GM12801 (cell line): ENCODE data around the gene BMP7.

Source experiments
- TF ChIP-seq, protein P1 (sequence below): IDR thresholded peaks from one replicate; pipeline ENCODE4 v1.5.1; 2011; ENCODE audit warnings: control low read depth; ENCODE audit not compliant: insufficient read length; ENCODE audit errors: extremely low read depth

BMP7 gene

DNA sequence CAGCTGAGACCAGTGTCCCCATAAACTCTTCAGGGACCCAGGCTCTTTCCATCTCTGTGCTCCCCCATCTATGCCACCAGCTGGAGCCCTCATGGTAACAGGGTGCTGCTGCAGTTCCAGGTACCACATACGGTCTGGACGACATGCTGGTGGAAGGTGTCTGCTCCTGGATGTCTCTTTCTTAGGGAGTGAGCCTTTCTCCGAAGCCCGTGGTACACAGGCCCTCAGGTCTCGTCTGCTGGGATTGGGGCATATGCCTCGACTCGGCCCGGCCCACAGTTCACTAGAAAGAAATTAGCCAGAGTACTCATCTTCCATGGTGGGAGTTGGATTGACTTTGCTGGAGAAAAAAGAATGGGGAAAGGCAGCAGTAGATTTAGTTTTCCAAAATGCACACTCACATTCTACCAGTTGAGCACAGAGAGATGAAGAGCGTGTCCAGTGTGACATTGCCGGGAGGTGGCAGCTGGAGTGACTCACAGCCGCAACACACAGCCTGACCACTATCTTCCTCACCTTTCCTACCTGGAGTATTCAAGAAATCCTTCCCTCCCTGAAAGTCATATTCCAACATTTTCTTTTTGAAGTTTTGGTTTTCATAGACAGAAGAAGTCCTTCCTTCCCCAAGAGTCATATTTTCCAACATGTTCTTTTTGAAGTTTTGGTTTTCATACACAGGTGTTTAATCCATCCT is 44.5 kb upstream of the BMP7 start:
- TF ChIP-seq, protein P1, sequence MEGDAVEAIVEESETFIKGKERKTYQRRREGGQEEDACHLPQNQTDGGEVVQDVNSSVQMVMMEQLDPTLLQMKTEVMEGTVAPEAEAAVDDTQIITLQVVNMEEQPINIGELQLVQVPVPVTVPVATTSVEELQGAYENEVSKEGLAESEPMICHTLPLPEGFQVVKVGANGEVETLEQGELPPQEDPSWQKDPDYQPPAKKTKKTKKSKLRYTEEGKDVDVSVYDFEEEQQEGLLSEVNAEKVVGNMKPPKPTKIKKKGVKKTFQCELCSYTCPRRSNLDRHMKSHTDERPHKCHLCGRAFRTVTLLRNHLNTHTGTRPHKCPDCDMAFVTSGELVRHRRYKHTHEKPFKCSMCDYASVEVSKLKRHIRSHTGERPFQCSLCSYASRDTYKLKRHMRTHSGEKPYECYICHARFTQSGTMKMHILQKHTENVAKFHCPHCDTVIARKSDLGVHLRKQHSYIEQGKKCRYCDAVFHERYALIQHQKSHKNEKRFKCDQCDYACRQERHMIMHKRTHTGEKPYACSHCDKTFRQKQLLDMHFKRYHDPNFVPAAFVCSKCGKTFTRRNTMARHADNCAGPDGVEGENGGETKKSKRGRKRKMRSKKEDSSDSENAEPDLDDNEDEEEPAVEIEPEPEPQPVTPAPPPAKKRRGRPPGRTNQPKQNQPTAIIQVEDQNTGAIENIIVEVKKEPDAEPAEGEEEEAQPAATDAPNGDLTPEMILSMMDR = no peak

DNA sequence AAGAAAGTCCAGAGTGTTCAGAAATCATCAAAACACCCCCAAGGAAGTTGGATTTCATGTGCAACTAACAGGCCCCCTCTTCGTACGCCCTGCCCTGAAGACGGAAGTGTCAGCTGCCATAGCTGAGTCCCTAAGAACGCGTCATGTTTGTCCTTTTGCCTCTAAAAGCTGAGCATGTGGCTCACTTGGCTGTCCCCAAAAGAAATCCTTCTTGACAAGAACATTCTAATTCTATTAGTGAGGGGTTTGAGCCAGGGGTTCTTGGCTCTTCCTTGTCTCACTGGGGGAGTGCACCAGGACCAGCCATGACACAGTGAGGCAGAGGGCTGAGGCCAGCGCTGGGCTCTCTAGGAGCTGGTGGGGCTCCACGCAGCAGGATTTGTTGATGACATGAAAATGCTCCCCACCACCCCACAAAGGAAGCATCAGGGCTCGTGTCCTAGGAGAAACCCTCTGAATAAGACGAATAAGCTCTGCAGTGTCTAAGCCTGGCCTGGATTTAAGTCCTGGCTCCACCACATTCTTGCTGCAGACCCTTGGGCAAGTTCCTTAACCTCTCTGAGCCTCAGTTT is 43.2 kb upstream of the BMP7 start:
- TF ChIP-seq, protein P1 = no peak

GRCh38 chr20:57308451-57309271 is 42.2 kb upstream of the BMP7 start:
- TF ChIP-seq, protein P1 = no peak

DNA sequence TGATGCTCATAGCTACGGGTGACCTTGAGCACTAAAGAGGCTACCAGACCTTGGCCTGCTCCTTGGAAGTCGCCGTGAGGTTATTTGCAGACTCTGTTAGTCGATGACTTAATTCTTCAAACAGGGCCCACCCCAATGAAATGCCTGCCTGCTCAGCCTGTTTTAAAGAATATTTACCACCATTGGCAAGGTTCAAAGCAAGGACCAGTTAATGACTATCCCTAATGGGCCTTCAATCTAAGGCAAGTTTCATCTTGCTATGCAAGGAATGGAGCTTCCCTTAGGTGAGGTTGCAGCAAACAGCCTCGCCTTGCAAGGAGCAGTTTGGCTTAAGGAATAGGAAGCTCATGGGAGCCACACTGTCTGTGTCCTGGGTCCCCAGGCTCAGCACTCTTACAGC is 40.3 kb upstream of the BMP7 start:
- TF ChIP-seq, protein P1 = no peak

DNA sequence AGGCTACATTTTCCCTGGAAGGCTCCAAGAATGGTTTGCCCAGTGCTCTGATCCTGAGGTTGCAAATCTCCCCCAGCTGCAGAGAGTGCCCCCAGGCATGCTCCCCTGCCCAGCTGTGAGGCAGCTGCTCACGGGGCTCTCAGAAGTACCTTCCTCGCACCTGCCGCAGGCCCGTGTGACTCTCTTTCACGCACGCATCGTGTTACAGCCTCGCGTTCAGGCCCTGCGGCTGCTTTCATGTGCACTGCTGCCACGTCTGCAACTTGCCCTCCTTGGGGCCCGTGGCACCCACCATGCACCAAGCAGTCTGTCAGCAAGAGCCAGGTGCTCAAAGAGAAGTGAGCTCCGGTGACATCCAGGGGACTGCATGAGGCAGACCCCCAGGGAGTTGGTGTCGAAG is 34.6 kb upstream of the BMP7 start:
- TF ChIP-seq, protein P1 = no peak

- TF ChIP-seq, protein P1 = no peak
Observed at GRCh38 chr20:57298457-57298856, 32.0 kb upstream of the BMP7 start.

- TF ChIP-seq, protein P1 = no peak
Observed at GRCh38 chr20:57294550-57294949, 28.1 kb upstream of the BMP7 start.
